Measurements from ENCODE around the gene APMAP. TPM values are rescaled to one million over a fixed set of nuclear protein-coding genes. Genes with fewer than 3 reads are reported as not detected.

The APMAP gene
- total RNA-seq, 1 donor from 2014 or later = 108 TPM

GRCh38 chr20:24943731-24944130 lies 48.8 kb downstream of the APMAP start:
- no peak for DNase-seq (ENCODE audit: low read depth)

GRCh38 chr20:24943196-24943595 lies 49.4 kb downstream of the APMAP start:
- no peak for DNase-seq (ENCODE audit: low read depth)
- no peak overlapping the region for H3K4me3 ChIP-seq (ENCODE audit: low read depth, low read length)
- TF ChIP-seq, protein P1, sequence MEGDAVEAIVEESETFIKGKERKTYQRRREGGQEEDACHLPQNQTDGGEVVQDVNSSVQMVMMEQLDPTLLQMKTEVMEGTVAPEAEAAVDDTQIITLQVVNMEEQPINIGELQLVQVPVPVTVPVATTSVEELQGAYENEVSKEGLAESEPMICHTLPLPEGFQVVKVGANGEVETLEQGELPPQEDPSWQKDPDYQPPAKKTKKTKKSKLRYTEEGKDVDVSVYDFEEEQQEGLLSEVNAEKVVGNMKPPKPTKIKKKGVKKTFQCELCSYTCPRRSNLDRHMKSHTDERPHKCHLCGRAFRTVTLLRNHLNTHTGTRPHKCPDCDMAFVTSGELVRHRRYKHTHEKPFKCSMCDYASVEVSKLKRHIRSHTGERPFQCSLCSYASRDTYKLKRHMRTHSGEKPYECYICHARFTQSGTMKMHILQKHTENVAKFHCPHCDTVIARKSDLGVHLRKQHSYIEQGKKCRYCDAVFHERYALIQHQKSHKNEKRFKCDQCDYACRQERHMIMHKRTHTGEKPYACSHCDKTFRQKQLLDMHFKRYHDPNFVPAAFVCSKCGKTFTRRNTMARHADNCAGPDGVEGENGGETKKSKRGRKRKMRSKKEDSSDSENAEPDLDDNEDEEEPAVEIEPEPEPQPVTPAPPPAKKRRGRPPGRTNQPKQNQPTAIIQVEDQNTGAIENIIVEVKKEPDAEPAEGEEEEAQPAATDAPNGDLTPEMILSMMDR (conservative IDR thresholded peaks at IDR 0.05; ENCODE audit: low read depth, low read length) = no peak

More at GRCh38 chr20:24943731-24944130, 48.8 kb downstream of the APMAP start:
- no peak overlapping the region for H3K4me3 ChIP-seq (ENCODE audit: low read depth, low read length)
- TF ChIP-seq, protein P1 (conservative IDR thresholded peaks at IDR 0.05; ENCODE audit: low read depth, low read length) = no peak

- H3K4me3 ChIP-seq (ENCODE audit: low read depth, low read length) = no peak overlapping the region
- no peak for DNase-seq (ENCODE audit: low read depth)
- TF ChIP-seq, protein P1 (conservative IDR thresholded peaks at IDR 0.05; ENCODE audit: low read depth, low read length) = no peak
Measured at GRCh38 chr20:24942679-24943078, 49.9 kb downstream of the APMAP start.

DNA sequence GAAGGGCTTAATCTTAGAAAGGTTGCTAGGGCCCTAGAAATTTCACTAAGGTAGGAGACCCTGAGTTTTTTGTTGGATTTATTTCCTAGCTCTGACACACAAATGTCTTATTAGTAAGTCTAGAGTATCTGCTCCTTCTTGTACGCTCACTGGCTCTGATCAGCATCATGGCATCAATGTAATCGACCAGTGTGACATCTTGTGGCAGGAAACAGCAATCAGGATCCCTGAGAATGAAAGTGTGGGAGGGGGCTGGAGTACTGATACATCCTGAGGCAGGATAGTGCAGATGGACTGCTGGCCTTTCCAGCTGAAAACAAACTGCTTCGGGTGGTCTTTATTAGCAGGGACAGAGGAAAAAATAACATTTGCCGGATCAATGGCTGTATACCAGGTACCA lies 53.5 kb downstream of the APMAP start:
- DNase-seq (ENCODE audit: low read depth) = no peak

DNA sequence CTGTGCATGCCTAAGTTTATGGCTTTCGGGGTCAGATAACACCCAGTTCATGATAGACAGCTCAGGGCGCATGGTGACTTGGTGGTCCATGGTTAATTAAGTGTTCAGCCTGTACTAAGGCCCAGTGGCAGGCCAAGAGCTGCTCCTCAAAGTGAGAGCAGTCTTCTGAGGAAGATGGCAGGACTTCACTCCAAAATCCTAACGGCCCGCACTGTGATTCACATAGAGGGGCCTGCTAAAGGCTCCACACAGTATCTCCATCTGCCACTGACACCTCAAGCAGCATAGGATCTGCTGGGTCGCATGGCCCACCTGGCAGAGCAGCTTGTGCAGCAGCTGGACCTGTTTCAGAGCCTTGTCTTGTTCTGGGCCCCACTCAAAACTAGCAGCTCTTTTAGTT lies 54.1 kb downstream of the APMAP start:
- TF ChIP-seq, protein P1 (conservative IDR thresholded peaks at IDR 0.05; ENCODE audit: low read depth, low read length) = no peak
- H3K4me3 ChIP-seq (ENCODE audit: low read depth, low read length) = no peak overlapping the region
- no peak for DNase-seq (ENCODE audit: low read depth)

More for the DNA sequence above, 53.5 kb downstream of the APMAP start:
- TF ChIP-seq, protein P1 (conservative IDR thresholded peaks at IDR 0.05; ENCODE audit: low read depth, low read length) = no peak
- H3K4me3 ChIP-seq (ENCODE audit: low read depth, low read length) = no peak overlapping the region

- TF ChIP-seq, protein P1 (conservative IDR thresholded peaks at IDR 0.05; ENCODE audit: low read depth, low read length) = no peak
- H3K4me3 ChIP-seq (ENCODE audit: low read depth, low read length) = no peak overlapping the region
- no peak for DNase-seq (ENCODE audit: low read depth)
Measured at GRCh38 chr20:24937579-24937978, 55.0 kb downstream of the APMAP start.

Data from epithelial cell of proximal tubule (primary cell).